ENCODE results near the gene TAMALIN.
"Not testable (repeated sequence)": the region's sequence is repeated elsewhere in the genome, so short reads cannot be mapped to it uniquely, and the experiment has no call there.

The TAMALIN gene

GRCh38 chr12:51977320-51977753, 29.4 kb upstream of the TAMALIN start:
- ChIA-PET CTCF (interaction anchor here (0.6 to 0.7 kb wide), 3 partner anchors 12 to 102 kb away, joined by 3 read pairs; no protein-coding TSS in a partner anchor), POLR2A (ENCODE audit: low non-redundant PET) (interaction anchor here (0.6 kb wide), 1 partner anchor 1314 kb away, joined by 13 read pairs; no protein-coding TSS in a partner anchor)
- H3K27ac ChIP-seq: no peak overlapping the region
- TF ChIP-seq, protein P1, sequence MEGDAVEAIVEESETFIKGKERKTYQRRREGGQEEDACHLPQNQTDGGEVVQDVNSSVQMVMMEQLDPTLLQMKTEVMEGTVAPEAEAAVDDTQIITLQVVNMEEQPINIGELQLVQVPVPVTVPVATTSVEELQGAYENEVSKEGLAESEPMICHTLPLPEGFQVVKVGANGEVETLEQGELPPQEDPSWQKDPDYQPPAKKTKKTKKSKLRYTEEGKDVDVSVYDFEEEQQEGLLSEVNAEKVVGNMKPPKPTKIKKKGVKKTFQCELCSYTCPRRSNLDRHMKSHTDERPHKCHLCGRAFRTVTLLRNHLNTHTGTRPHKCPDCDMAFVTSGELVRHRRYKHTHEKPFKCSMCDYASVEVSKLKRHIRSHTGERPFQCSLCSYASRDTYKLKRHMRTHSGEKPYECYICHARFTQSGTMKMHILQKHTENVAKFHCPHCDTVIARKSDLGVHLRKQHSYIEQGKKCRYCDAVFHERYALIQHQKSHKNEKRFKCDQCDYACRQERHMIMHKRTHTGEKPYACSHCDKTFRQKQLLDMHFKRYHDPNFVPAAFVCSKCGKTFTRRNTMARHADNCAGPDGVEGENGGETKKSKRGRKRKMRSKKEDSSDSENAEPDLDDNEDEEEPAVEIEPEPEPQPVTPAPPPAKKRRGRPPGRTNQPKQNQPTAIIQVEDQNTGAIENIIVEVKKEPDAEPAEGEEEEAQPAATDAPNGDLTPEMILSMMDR (conservative IDR thresholded peaks at IDR 0.05; ENCODE audit: low read depth): no peak
- DNase-seq (ENCODE audit: low spot score): no peak

- H3K27ac ChIP-seq; DNase-seq (ENCODE audit: low spot score); CTCF ChIA-PET; POLR2A ChIA-PET (ENCODE audit: low non-redundant PET): not testable (repeated sequence)
These were observed 27.4 kb upstream of the TAMALIN start for GRCh38 chr12:51979306-51979705.

DNA sequence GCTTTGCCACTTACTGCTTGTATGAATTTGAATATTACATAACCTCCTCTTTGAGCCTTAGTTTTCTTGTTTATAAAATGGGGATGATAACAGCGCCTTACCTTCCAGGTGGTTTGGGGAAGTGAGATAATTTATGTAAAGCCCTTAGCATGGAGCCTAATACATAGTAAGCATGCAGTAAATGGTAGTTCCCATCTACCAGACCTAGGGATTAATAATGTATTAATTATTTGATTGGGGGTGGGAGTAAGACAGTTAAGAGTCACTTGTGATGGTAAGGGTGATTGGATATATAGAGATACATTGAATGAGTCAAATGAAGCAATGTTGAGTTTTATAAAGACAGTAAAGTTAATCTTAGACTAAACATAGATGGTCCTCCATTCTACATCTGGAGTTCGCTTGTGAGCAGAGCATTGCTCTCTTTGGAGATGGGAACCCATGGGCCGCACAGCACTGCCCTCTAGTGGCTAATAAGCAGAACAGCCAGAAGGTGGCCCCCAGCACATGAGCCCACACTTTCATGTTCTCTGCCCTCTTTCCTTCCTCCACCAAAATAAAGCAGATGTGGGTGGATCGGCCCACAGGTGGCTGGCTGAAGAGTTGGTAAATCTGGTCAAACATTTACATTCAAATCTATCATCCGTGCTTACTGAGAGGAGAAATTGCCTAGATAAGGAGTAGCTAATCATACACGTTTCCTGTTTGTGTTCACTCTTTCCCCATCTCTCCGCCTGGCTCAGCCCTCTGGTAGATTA, 26.5 kb upstream of the TAMALIN start:
- POLR2A ChIA-PET (ENCODE audit: low non-redundant PET): interaction anchor here (0.5 kb wide), 1 partner anchor 54 kb away, joined by 3 read pairs; no protein-coding TSS in a partner anchor
- no peak overlapping the region for H3K27ac ChIP-seq
- CTCF ChIA-PET: interaction anchor here (0.6 to 1.5 kb wide), 4 partner anchors 22 to 187 kb away, joined by 4 to 6 read pairs (median 5); no protein-coding TSS in a partner anchor
- peak; percentile 87 for DNase-seq (ENCODE audit: low spot score)
- TF ChIP-seq, protein P1 (conservative IDR thresholded peaks at IDR 0.05; ENCODE audit: low read depth): peak; percentile 97

DNA sequence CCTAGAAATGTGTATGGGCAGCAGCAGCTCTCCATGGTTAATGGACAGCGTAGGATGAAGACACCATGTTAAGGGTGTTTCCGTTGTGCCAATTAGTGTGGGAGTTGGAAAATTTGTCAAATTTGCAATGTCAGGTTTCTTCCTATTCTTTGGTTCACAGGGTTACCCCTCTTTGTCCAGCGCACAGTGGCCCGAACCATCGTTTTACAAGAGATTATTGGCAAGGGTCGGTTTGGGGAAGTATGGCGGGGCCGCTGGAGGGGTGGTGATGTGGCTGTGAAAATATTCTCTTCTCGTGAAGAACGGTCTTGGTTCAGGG, 26.0 kb upstream of the TAMALIN start:
- ChIA-PET POLR2A (ENCODE audit: low non-redundant PET) (interaction anchor here (0.5 kb wide), 1 partner anchor 55 kb away, joined by 3 read pairs; no protein-coding TSS in a partner anchor), CTCF (interaction anchor here (0.6 to 1.5 kb wide), 4 partner anchors 23 to 187 kb away, joined by 4 to 6 read pairs (median 5); no protein-coding TSS in a partner anchor)
- TF ChIP-seq, protein P1 (conservative IDR thresholded peaks at IDR 0.05; ENCODE audit: low read depth): no peak
- DNase-seq (ENCODE audit: low spot score): no peak
- no peak overlapping the region for H3K27ac ChIP-seq

GRCh38 chr12:51984657-51985056, 22.1 kb upstream of the TAMALIN start:
- POLR2A ChIA-PET (ENCODE audit: low non-redundant PET): no interaction called here
- DNase-seq (ENCODE audit: low spot score): no peak
- TF ChIP-seq, protein P1 (conservative IDR thresholded peaks at IDR 0.05; ENCODE audit: low read depth): no peak
- CTCF ChIA-PET: interaction anchor here (0.7 to 2.1 kb wide), 2 partner anchors 8 to 98 kb away, joined by 6 read pairs; no protein-coding TSS in a partner anchor
- H3K27ac ChIP-seq: no peak overlapping the region

- TF ChIP-seq, protein P1 (conservative IDR thresholded peaks at IDR 0.05; ENCODE audit: low read depth): no peak
- ChIA-PET CTCF (interaction anchor here (0.7 to 2.1 kb wide), 2 partner anchors 8 to 97 kb away, joined by 6 read pairs; no protein-coding TSS in a partner anchor), POLR2A (ENCODE audit: low non-redundant PET) (no interaction called here)
- H3K27ac ChIP-seq: no peak overlapping the region
- DNase-seq (ENCODE audit: low spot score): no peak
These were observed 21.5 kb upstream of the TAMALIN start for GRCh38 chr12:51985154-51985835.

All from RWPE1 (cell line).